GM19240 (cell line): ENCODE measurements around the gene PPP2R5E.

Source experiments
- DNase-seq: peaks from one replicate; pipeline ENCODE4 v3.0.0; 2011; ENCODE audit warnings: low spot score; ENCODE audit not compliant: insufficient read length

The PPP2R5E gene

DNA sequence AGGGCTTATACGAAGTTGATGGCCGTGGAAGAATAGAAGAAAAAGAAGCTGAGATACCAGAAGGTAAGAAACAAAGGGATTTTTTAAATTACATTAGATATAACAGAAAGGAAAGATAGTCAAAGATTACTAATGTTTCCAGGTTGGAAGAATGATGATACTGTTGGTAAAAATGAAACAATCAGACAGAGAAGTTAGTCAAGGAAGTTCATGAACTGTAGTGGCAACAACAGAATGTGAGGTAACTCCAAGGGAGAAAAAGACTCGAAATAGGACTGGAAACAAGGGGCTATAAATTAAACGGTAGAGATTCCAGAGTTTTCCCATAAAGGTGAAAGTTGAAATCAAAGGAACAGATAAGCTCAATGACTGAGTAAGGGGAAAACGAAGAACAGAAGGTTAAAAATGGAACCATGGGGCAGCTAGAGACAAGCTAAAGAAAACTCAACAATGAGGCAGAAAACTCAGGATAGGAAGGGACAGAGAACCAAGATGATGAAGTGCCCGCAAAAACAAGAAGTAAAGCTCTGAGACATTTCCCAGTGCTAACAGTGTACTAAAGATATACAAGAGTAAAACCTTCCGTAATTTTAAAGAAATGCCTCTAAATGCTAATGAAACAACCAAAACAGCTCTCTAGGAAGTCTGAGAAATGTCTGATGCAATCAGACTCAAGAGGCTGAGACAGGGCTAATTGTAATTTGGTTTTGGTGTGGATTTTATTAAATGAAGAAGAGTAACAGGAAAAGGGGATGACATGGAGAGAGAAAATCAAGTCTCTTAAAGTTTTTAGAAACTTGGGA, 70.0 kb downstream of the PPP2R5E start:
- no peak for DNase-seq

DNA sequence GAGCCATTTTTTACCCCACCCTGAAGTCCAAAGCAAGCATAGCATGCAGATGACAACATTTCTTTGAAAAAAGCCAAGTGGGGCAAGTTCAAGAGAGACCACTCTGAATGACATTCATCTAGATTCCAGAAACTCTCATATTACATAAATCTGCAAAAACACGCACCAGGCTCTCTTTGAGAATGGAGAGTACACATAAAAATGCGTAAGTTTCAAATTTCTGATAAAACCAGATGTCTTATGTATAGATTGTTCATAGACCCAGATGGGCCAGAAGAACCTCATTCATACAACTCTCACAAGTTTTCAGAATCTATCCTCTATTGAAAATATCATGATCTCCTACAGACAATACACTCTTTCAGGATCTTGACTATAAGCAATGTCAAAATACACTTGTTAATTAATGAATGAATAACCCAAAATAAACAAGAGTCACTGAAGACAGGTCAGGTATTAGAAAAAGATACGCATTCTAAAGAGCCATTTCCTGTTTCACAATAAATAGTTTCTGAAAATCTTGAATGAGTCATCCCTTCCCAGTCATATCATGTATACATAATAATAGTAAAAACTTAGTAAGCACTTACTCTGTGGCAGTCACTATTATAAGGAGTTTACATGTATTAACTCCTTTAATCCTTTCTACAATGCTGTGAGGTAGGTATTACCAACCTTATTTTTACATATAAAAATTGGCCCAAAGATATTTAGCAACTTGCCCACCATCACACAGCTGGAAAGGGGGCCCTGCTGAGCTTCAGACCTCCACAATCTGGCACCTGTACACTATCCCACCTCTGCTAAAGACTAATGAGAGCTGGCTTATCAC, 72.0 kb downstream of the PPP2R5E start:
- DNase-seq = no peak

DNA sequence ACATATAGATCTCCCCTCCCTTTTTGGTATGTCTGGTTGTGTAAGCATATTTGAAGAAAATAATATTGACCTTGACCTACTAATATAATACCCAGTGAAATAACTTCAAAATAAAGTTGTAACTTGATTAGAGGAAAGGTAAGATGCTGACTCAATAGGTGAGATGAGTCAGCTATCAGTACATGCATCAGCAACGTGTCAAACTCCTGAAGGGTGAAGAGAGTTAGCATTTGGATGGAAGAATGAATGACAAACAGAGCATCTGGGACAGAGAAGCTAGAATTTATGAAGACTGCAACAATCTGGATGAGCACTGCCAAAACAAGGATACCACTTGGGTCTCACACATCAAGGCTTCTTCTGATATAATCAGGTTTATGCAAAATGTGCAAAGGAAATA, 74.9 kb downstream of the PPP2R5E start:
- DNase-seq = no peak

DNA sequence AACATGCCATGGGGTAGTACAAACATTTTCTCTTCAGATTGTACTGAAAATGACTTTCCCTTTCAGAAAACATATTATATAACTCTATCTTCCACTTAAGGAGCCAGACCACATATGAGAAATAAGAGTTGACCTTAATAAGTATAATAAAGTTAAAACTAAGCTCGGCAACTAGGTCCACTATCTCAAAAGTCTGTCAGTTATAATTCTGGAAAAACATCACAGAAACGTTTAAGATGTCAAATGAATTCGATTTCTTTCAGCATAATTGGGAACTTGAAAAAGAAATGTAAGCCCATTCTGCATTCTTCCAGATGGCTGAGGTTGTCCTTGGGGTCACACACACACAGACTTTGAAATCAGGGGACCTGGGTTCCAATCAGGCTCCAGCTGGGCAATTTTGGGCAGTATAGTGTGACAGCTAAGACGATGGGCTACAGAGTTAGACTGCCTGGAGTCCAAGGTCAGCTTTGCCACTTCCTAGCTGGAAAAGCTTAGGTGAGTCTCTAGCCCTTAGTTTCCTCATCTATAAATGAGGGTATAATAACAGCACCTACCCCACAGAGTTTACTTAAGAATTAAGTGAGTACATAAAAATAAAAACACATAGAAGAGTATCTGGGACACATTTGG, 75.6 kb downstream of the PPP2R5E start:
- DNase-seq = no peak

DNA sequence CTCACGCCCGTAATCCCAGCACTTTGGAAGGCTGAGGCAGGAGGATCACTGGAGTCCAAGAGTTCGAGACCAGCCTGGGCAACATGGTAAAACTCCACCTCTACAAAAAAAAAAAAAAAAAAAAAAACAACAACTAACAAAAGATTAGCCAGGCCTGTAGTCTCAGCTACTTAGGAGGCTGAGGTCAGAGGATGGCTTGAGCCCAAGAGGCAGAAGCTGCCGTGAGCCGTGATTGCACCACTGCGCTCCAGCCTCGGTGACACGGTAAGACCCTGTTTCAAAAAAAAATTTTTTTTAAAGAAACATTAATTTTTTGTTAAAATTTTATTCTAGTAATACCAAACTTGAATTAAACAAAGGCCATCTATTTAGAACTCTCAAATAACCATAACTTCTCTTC, 77.8 kb downstream of the PPP2R5E start:
- no peak for DNase-seq

DNA sequence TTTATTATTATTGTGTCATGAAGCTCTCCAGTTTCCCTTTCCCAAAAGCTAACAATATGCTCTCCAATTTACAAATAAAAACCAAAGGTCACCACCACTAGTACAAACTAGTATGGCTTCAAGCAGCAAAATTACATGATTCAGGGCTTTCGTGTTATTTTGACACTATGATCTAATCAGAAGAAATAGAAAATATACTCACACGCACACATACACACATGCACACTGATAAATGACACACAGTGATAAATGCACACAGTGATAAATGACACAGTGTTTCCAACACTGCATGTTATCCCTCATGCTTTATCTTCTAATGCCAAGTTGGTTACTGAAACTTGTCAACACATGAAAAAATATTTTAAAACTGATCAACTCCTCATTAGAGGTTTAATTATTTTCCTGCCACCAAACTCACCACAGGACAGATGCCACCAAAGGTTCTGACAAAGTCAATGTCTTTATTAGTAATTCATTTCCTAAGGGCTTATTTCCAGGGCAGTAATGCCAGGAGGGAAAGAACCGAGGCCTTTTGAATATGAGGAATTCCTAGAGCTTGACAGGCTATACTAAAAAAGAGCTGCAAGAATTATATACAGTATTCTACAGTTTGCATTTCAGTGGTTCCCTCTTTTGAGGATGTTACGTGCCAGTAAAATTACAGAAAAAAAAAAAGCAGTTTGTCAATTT, 82.4 kb downstream of the PPP2R5E start:
- DNase-seq = no peak

DNA sequence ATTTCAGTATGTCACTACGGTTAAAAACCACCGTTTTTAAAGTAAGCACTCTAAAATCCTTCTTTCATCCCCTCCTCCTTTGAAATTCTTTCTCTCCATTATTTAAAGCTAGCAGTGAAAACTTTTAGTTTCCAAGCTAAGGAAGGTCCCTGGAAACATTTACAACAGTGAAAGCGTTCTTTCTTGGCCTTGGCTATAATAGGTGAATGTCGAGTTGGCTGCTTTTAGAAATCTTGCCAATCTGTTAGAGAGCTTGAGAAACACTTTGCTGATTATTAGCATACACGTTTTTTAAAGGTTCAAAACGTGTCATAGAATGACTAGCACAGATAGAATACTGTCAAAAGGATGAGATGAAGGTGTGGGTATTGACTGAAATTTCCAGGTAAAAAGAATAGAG, 83.4 kb downstream of the PPP2R5E start:
- no peak for DNase-seq

DNA sequence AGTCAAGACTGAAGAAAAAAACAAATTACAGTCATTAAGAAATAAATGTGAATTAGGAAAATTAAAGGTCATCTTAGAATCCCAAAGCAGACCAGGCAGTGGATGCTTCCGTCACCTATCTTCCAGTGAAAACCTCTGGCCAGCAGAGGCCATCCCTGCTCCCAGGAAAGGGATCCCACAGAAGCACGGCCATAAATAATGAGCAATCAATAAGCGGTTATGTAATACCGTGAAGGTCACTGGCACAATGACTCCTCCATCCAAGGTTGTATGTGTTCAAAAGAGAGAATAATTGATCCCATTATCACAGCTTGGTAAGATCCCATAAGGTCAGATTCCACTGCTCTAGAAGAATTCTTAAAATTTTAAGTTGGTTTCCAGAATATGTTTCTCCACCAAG, 85.7 kb downstream of the PPP2R5E start:
- DNase-seq = no peak

DNA sequence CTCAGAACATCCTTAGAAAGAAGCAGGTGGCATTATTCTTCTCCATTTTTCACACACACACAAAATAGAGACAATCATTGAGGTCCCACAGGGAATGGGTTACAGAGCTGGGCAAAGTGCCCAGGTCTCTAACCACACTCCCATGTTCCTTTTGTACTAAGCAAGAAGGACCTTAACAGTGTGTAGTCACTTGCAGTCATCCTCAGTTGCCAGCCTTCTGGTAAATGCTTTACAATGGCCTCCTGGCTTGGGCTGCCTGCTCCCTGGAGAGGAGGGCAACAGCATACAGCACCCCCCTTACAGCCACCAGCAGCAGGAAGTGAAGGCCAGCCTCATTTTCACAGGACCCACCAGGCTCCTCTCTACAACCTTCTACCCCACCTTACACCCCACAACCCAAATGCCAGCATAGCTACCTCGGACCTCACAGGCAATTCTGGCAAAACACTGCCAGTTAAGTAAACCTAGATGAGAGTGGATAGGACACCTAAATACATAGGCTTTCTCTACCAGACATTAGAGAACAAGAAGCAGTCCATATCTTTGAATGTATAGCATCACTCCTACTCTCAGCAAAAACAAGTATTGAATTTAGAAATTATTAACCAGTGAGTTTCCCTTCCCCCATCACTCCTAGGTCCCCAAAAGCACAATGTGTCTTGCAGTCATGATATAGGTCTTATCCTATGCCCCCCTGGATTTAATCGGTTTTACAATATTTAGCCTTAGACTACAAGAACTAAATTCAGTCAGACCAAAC, 88.1 kb downstream of the PPP2R5E start:
- DNase-seq = no peak

DNA sequence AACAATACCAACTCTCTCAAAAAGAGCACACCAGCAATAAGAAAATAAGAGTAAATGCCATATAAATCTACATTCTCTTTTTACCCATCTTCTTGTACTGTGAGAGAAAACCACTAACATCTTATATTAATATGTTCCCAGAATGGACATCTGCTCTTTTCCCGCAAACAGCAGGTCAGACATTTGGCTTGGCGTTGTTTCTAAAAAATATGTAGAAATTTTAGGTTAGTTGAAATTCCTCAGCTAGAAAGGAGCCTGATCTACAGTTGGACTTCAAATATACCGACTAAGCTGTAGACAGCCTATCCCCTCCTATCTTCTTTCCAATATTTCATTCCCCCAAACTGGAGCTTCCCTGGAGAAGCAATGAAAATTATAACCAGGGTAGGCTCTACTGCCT, 88.7 kb downstream of the PPP2R5E start:
- DNase-seq = no peak

DNA sequence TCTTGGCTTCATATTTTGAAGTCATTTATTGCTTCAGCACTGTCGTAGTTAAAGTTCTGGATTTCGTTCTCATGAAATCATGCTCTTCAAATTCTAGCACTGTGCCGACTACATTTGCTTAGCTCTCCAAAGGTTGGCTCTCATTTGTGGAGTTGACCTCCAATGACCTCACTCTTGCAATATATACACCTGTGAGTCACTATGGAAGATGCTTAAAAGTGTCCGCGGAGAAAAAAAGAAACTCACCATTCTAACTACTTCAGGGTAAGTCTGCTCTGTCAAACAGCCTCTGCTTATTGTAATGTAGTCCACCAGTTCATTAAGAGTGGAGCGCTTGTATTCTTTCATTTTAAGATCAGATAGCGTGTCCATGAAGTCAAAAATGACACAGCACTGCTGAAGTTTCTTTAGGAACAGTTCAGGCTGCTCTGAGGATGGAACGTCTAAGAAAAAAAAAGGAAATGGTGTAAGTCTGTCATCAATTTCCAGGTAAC, 89.7 kb downstream of the PPP2R5E start:
- DNase-seq = no peak

DNA sequence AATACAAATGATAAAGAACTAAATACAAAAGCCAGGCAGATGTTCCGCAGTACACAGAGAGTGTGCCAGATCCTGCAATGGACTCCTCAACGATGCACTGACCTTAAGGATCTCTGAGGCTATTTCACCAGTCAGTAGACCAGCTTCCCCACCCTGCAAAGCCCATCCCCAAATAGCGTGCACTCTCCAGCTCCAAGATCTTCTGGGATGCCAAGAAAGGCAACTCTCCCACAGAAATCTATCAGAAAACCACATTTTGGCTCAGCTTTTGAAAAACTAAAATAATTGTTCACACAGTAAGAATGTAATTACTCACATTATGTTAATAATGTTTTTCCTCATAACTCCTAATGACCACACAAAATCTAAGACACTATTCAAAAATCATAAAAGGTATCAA, 90.4 kb downstream of the PPP2R5E start:
- DNase-seq = no peak

DNA sequence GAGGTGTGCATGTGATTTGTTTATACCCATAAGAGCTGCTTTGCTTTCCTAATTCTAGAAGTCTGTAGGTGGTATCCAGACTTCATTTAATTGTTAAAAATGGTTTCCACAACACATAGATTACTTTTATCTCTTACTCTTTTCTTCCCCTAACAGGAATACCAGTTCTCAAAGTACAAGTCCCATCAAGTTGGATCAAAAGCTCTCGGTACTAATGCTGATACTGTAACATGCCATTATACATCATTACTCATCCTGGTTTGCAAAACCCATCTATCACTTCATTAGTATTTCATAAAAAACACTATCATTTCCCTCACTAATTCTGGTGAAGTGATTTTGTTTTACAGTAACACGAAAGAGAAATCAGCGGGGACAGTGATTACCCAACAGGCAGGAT, 94.3 kb downstream of the PPP2R5E start:
- no peak for DNase-seq

DNA sequence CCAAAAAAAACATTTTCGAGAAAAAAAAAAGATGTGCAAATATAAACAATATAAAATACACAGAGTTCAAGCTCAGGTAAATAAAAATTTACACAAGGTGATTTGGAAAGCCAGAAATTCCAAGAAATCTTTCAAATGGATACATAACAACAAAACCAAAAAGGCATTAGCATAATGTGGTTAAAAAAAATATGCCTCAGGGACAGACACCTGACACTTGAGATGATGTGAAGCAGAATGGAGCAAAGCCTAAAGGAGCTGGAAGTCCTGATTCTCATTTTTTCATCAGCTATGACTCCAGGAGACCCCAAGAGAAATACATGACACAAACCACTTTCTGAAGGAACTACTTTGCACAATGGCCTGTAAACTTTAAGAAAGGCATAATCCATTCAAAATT, 98.6 kb downstream of the PPP2R5E start:
- no peak for DNase-seq

DNA sequence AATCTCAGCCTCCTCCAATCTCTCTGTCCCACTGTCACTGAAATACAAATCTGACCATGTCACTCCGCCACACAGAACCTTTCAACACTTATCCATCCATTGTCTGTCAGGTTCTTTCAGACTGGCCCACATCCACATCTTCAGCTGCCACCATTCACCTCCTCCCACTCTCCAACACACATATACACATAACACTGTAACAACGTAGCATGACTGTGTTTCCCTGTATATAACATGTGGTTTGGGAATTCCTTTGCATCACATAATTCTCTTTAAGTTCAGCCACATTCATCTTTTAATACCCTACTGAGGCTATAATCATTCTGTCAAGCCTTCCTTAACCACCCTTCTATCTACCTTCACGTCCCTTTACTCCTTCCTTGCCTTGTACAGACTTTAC, 99.2 kb downstream of the PPP2R5E start:
- no peak for DNase-seq

DNA sequence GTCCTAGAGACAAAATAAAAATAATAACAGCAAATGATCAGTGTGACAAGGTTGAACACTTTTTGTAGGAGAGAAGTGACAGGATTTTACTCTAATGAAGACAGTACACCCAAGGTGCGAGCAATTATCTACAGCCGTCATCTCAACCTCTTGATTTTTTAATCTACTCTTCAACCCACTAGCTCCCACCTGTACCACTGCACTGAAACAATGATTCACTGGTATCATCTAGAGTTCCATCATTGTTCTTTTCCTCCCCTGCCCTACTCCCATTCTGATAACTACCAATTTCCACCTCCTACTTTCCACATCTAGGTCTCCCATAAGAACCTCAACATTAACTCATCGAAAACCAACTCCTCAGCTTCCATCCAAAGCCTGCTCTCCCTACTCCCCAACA, 99.8 kb downstream of the PPP2R5E start:
- no peak for DNase-seq

DNA sequence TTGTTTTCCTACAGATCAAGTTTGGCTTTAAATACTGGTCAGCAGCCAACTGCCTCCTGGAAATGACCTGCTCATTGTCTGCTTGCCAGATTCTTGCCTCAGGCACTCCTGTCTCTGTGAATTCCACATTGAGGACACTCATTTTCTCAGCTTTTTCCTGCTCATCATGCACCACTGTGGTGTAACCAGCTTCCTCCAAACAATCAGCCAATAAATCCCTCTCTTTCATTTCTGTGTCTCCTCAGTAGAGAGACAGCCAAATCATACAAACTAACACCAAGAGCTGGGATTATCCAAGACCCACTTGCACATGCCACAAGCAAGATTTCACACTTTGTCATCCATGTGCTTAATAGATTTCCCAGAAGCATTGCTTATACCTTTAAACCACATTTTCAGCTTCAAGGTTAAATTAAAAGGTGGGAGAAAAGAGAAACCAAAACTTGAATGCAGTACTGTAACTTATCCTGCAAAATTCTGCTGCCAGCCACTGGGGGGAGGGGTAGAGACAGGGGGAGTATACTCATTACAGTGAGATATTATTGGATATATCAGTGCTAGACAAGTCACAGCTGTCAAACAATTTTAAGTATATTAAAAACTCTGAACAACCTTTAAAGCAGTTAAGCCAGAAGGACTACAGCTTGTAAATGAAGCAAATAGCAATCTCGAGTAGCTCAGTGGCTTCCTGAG, 105.0 kb downstream of the PPP2R5E start:
- peak; percentile 10 for DNase-seq

DNA sequence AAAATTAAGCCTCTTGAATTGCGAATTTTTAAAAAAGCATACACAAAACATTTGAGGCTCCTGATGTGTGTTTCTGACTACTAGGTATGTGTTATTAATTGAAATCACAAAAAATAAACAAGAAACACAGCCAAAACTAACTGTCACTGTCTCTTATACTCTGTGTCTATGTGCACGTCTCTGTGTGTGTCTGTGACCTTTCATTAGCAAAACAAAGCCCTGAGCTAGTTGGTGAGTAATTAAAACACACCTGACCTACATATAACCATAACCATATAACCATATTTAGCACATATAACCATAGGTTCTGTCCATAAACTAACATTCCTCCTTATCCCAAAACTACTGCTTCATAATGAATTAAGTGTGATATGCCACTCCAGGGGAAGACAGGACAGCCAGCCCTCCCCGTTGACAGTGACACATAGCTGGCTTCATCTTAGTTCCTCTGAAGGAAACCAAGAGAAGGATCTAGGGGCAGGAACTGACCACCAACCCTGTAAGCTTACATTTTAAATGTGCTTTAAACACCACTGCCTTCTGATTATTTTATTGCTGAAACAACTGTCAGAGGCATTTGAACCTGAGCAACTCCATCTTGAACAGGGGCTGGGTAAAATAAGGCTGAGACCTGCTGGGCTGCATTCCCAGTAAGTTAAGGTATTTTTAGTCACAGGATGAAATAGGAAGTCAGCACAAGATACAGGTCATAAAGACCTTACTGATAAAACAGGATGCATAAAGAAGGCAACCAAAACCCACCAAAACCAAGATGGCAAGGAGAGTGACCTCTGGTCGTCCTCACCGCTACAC, 106.7 kb downstream of the PPP2R5E start:
- no peak for DNase-seq

DNA sequence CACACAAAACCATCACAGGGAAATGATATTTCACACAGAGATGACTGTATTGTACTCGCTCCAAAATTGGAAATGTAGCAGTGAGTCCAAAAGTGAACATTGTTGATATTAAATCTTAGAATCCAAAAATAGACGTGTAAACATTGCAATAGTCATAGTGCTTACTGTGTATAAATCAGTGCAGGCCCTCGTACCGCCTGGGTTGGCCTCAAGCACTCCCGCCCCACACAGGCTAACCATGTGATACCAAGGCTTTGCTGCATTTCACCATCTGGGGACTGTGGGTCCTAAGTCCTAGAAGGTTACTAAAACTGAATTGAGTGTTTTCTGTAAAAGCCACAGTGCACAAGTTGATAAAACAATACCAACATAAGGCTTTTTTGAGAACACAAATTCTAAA, 107.3 kb downstream of the PPP2R5E start:
- DNase-seq = no peak
